HG02678 (cell line): ENCODE measurements around the gene UTP4.
"Not testable (repeated sequence)": the region's sequence is repeated elsewhere in the genome, so short reads cannot be mapped to it uniquely, and the experiment has no call there.

ENCODE experiments used
- ATAC-seq: cut with Tn5 transposase; IDR thresholded peaks from one replicate; pipeline ENCODE4 v1.9.1; 2021; ENCODE audit warnings: mild to moderate bottlenecking, moderate library complexity; ENCODE audit not compliant: unreplicated experiment

UTP4 gene

GRCh38 chr16:69126801-69127200 is 5.6 kb upstream of the UTP4 start:
- ATAC-seq: not testable (repeated sequence)

GRCh38 chr16:69127966-69128510 is 4.4 kb upstream of the UTP4 start:
- no peak for ATAC-seq

GRCh38 chr16:69130461-69130860 is 2.0 kb upstream of the UTP4 start:
- ATAC-seq: no peak

- ATAC-seq: no peak
Observed at GRCh38 chr16:69131167-69131838, 1.1 kb upstream of the UTP4 start.

- no peak for ATAC-seq
Observed at GRCh38 chr16:69131839-69132423, 518 bp upstream of the UTP4 start.

- ATAC-seq: no peak
Observed at GRCh38 chr16:69133373-69133954, 1.0 kb downstream of the UTP4 start.

- no peak for ATAC-seq
Observed at GRCh38 chr16:69138608-69139007, 6.2 kb downstream of the UTP4 start.

- ATAC-seq: not testable (repeated sequence)
Observed at GRCh38 chr16:69139464-69139863, 7.0 kb downstream of the UTP4 start.

- no peak for ATAC-seq
Observed at GRCh38 chr16:69141014-69141413, 8.6 kb downstream of the UTP4 start.

- ATAC-seq: no peak
Observed at GRCh38 chr16:69141936-69142335, 9.5 kb downstream of the UTP4 start.

GRCh38 chr16:69143116-69143515 is 10.7 kb downstream of the UTP4 start:
- ATAC-seq: no peak

- no peak for ATAC-seq
Observed at GRCh38 chr16:69145658-69146057, 13.2 kb downstream of the UTP4 start.

GRCh38 chr16:69149621-69150020 is 17.2 kb downstream of the UTP4 start:
- ATAC-seq: not testable (repeated sequence)

- ATAC-seq: no peak
Observed at GRCh38 chr16:69150146-69150865, 17.9 kb downstream of the UTP4 start.

- no peak for ATAC-seq
Observed at GRCh38 chr16:69157196-69157595, 24.7 kb downstream of the UTP4 start.

GRCh38 chr16:69160192-69160591 is 27.7 kb downstream of the UTP4 start:
- ATAC-seq: no peak

- ATAC-seq: no peak
Observed at GRCh38 chr16:69165584-69165983, 33.1 kb downstream of the UTP4 start.

GRCh38 chr16:69166221-69166833 is 33.9 kb downstream of the UTP4 start:
- ATAC-seq: no peak

- ATAC-seq: no peak
Observed at GRCh38 chr16:69166946-69167930, 34.8 kb downstream of the UTP4 start.

- no peak for ATAC-seq
Observed at GRCh38 chr16:69169051-69169450, 36.6 kb downstream of the UTP4 start.
